Inflammatory macrophage treated with lipopolysaccharide for 1 hour (primary cell): ENCODE results near the gene ZNF335.
"Not testable (repeated sequence)": the region's sequence is repeated elsewhere in the genome, so short reads cannot be mapped to it uniquely, and the experiment has no call there.

Source experiments
- DNase-seq, 2 donors: peaks; one replicate each; pipeline ENCODE4 v3.0.0-alpha.2; 2020 to 2022

ZNF335 gene

GRCh38 chr20:45910670-45911485 lies 61.1 kb downstream of the ZNF335 start:
- peak; percentile 97 to 100 for DNase-seq

- peak; percentile 64 to 72 for DNase-seq
Measured at GRCh38 chr20:45909817-45910669, 62.0 kb downstream of the ZNF335 start.

GRCh38 chr20:45909336-45909808 lies 62.6 kb downstream of the ZNF335 start:
- no peak for DNase-seq

- no peak for DNase-seq
Measured at GRCh38 chr20:45908084-45908483, 63.9 kb downstream of the ZNF335 start.

GRCh38 chr20:45907219-45907948 lies 64.6 kb downstream of the ZNF335 start:
- DNase-seq: no peak

GRCh38 chr20:45905505-45906079 lies 66.4 kb downstream of the ZNF335 start:
- DNase-seq: no peak

- DNase-seq: no peak
Measured at GRCh38 chr20:45904583-45905504, 67.2 kb downstream of the ZNF335 start.

- DNase-seq: no peak
Measured at GRCh38 chr20:45902199-45902701, 69.8 kb downstream of the ZNF335 start.

- not testable (repeated sequence) for DNase-seq
Measured at GRCh38 chr20:45901332-45901731, 70.7 kb downstream of the ZNF335 start.

GRCh38 chr20:45899046-45899835 lies 72.8 kb downstream of the ZNF335 start:
- no peak for DNase-seq
